Stimulated activated CD4-positive, alpha-beta T cell treated with anti-CD3 and anti-CD28 coated beads, Interleukin-15, amount 100 ng/mL, for 1 hour (primary cell): ENCODE results near the gene CELF2.

Experiments used
- DNase-seq, 2 donors: peaks; one replicate each; pipeline ENCODE4 v3.0.0-alpha.2; 2020; ENCODE audit warnings: low read depth in 1 of 2, low spot score in 1 of 2

Gene CELF2

GRCh38 chr10:11193001-11193551, 175.4 kb downstream of the CELF2 start:
- DNase-seq: no peak

GRCh38 chr10:11194859-11195586, 177.4 kb downstream of the CELF2 start:
- no peak for DNase-seq

DNA sequence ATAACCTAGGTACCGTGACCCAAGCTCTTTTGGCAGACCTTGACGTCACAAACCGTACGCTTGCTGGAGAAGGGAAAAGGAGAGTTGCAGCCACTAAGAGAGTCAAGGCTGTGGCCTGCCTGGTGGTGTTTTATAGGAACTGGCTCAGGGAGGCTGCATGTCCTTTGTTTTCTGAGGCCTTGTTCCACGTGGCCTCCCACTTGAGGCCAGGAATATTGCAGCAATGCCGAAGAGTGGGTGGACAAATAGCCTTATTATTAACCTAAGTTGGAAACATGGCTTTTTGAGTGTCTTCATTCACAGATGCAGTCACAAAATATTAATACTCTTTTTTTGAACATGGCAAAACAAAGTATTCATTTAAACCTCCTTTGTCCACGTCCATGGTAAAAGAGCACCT, 178.0 kb downstream of the CELF2 start:
- no peak for DNase-seq

DNA sequence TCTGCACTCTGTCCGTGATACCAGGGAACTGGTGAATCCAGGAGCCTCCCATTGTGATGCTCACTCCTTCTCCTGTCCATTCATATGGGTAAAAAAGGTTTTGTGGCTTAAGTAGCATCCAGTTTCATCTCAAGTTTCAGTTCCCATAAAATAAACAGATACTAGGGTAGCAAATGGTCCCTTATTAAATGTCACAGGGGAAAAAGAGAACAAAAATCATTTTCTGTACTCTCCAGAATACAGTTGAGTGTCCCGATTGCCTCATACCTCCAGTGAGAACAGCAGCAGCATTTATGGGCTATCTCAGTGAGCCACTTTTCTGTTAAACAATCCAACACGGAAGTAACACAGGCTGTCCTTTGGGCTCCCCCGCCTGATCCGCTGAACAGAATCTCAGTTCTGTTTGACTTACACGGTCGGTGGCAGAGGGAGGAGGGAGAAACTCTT, 179.6 kb downstream of the CELF2 start:
- no peak for DNase-seq

GRCh38 chr10:11197878-11198277, 180.2 kb downstream of the CELF2 start:
- DNase-seq: no peak

DNA sequence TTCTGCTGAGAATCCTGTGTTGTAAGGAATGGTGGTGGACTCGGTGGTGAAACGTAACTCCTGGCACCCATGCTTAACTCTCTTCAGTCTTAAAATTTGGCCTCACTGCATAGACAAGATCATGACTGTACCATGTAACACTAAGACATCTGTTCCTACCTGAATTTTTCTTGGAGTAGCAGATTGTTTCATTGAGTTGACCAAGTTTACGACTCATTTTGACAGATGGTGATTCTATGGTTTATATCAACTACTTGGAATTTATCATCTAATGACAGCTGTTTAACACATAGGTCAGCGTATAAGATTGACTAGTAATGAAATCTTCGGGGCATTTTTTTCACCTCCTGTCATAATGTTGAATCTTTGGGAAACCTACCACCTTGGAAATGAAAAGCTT, 184.2 kb downstream of the CELF2 start:
- no peak for DNase-seq

- DNase-seq: no peak
Measured at GRCh38 chr10:11204351-11204942, 186.8 kb downstream of the CELF2 start.

DNA sequence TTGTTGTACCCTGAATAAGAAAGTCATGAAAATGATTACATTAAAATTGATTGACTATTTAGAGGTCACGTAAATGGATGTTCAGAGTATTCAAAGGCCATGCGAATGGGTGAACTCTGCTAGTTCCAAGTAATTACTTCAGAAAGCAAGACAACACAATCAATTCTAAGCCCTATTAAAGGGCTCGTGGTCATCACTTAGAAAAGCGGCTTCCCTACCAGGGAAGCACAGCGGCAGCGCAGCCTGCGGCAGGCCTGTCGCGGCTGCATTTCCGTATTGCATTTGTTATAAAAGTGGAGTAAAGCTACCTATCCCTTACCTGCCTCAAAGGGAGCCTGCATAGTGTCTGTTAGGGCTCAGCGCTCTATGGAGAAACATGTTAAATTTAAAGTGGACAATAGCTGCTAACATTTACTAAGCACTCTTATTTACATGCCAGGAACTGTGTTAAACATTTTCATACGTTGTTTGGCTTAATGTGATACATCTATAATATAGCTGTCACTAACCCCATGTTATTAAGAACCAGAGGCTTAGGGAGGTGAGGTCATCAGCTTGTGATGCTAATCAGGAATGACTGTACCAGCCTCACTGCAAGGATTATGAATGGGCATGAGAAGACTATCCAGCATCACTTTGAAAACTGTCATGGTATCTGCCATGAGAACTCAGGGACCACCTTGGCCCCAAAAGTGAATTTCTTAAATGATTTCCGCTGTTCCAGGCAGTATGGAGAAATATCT, 187.5 kb downstream of the CELF2 start:
- no peak for DNase-seq

- no peak for DNase-seq
Measured at GRCh38 chr10:11206676-11207559, 189.2 kb downstream of the CELF2 start.

- DNase-seq: no peak
Measured at GRCh38 chr10:11207560-11207844, 189.8 kb downstream of the CELF2 start.

DNA sequence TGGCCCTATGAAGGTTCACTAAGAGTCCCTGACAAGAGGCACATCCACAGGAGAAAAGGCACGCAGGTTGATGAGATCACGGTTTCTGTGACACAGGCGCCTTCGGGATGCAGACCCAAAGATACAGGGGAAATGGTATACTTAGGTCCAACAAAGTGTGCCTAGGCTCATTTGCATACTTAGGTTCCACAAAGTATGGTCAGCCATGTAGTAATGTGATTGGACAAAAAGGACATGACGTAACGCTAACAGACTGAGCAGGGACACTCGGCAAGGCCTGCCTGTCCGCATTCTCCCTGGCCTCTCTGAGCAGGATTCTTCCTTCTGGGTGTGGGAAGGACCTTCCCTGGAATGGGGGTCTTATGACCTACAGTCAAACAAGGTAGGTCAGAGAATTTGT, 190.6 kb downstream of the CELF2 start:
- no peak for DNase-seq

DNA sequence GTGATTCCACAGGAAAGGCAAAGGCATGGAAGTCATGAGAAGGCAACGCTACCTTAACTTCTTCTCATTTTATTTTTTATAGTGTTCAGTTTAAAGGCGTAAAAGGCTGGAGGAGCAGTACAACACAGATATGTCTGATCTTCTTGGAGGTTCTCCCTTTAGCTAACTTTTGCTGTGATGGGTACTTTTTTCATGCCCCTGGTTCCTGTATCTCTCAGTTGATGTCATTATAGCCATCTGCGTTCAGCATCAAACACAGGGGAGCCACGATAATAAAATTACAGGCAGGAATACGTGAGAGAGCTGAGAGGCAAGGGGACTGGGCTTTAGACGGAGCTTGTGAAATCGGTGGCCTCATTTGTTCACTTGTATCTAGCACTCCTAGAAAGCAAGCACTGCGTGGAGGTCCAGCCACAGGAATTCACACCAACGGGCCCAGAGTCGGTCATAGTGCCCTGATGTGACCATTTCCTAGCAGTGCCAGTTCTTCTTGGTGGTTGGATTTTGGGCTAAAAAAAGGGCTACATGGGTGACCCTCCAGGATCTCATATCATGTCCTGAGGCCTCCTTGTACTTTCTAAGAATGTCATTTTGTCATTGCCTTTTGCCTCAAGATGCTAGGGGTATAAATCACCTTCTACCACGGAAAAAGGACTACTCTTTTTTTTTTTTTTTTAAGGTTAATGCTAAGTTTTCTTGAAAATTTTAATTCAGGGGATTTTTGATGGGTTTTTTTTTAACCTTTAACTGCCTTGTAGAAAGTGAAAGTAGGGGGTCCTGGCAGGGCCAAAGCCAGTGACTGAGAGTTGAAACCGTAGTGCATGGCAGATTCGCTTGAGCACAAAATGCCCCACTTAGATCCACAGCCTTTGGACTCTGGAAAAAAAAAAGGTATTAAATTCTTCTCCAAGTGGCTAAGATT, 191.5 kb downstream of the CELF2 start:
- DNase-seq: no peak

DNA sequence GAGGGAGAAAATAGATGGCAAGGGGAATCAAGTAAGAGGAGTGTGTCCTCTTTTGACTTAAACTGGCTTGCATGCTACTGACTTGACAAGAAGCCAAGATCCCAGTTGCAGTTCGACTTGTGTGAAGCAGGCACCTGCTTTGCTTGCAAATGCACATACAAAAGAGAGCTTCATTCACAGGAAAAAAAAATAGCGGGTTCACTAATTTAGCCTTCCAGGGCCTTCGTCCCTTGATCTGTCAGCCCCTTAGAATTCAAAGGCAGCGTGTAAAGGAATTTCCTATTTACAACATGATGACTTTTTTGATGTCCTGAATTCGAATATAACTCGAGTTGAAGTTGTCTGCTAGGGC, 192.1 kb downstream of the CELF2 start:
- no peak for DNase-seq

- no peak for DNase-seq
Measured at GRCh38 chr10:11210211-11210922, 192.7 kb downstream of the CELF2 start.

GRCh38 chr10:11212288-11213085, 194.8 kb downstream of the CELF2 start:
- DNase-seq: no peak

DNA sequence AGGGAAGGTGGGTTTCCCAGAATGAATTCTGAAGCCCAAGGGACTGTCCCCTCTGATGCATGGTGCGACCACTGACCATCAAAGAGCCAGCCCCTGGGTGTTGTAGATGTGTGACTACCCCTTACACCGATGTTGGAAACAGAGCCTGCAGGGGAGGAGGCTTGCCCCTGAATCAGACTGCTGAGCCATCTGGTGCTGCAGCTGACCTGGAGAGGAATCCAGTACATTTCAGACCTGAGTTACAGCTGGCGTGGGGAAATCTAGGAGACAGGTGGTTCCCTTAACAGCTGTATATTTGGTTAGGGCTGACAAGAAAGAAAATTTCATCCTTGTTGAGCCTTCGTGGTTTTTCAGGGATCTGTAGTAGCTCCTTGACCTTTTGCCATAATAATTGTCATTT, 195.5 kb downstream of the CELF2 start:
- no peak for DNase-seq

DNA sequence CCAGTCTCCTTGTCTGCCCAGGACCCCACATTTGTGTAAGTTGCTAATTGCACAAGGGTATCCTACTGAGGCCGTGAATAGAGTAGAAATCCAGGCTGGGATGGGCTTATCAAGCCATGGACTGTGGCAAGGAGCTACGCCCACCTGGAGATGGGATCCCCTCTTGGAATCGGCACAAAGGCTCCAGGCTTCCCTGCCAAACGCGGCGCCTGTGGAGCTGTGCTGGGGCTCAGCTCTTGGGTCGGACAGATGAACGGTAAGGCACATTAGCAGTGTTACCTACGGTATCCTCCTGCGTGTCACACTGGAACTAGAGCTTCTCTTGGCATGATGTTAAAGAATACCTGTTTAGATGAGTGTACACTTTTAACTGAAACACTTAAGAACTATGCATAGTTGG, 196.7 kb downstream of the CELF2 start:
- DNase-seq: no peak

DNA sequence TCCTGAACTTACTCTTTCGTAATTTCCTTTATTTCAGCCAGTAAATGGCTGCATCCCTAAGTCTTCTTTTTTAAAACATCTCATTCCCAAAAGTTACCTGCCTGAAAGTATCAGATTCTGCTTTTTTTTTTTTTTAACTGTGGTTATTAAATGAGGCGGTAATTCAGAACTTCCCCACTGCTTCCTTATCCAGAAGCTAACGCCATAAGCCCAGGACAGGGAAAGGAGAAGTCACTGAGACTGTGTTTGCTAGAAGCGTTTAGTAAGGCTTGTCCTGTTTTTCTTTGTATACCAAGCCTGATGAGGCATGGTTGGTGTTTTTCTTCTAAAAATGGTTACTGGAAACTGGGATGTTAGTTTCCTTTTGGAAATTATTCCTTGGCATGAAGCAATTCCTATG, 197.8 kb downstream of the CELF2 start:
- DNase-seq: no peak

DNA sequence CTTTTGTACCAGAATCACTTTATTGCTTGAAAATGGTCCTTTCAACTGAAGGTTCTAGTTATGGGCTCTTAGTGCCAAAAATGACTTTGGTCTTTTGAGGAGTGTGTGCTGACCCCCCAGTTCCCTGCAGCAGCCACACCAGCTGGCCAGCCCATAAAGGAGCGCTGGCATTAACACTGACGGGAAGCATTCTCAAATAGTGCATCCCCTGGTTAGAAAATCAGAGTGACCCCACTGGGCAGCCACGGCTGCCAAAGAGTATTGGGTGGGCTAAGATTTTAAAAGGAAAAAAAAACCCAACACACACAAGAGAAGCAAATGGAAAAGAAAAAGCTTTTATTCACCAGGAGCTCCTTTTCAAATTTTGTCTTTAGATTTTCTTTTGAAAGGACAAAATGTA, 199.8 kb downstream of the CELF2 start:
- no peak for DNase-seq
